GM18868 (cell line): ENCODE measurements around the gene MLN.

Experiments
- ATAC-seq: cut with Tn5 transposase; IDR thresholded peaks from one replicate; pipeline ENCODE4 v1.9.1; 2021; ENCODE audit warnings: mild to moderate bottlenecking, moderate library complexity; ENCODE audit not compliant: unreplicated experiment

MLN gene

GRCh38 chr6:33816911-33817310 is 13.1 kb upstream of the MLN start:
- ATAC-seq = no peak

DNA sequence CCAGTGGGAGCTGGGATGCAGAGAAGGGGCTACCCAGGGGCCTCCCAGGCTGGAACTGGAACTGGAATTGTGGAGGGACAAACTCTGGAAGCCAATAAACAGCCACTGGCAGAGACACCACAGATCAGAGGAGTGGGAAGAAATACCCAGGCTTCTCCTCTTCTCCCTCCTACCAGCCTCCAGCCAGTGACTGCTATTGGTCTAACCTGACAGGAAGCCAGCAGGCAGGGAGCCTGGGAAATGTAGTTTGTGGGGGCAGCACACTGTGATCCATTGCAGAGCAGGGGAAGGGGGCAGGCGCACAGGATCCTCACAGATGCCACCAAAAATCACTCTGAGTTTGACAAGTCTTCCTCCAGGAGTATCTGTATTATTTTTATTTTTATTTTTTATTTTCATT is 12.1 kb upstream of the MLN start:
- ATAC-seq = no peak

DNA sequence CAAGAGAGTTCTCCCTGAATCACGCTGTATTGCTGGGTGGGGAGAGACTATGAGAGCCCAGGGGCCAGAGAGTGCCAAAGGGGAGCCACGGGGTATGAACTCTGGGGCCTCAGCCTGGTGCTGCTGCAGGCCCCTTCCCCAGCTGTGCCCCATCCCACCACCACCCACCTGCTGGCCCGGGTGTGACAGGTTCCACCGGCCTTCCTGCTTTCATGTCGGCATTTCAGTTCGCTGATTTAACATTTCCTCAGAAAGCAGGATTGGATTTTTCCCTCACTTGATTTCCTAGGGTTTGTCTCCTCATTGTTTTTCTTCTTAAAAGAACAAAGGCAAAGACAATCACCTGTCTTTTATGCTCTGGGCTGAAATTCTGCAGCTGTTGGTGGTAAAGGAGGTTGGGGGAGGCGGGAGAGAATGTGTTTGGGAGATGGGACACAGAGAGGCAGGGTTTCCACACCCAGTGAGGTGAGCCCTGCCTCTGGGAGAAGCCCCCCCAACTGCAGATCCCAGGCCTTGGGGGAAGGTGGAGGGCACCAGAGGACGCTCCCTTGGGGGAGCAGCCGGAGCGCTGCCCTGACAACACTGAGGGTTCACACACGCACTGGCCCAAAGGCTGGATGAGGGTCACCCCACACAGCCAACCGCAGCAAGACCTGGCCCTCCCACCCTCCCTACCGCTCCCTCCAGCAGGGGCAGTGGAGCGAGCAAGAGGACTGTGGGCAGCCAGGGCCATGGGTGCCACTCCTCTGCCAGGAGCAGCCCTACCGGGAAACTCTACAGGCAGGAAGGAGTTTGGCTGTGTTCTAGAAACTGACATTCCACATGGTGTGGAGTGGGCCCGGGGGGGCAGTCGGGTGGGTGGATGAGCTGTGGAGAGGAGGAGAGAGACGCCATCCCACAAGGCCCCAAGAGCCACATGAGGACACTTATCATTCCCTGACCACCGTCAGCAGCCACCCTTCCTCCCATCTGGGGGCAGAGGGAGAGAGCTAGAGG is 10.5 kb upstream of the MLN start:
- ATAC-seq = no peak

- ATAC-seq = no peak
Measured at GRCh38 chr6:33813246-33813904, 9.6 kb upstream of the MLN start.

DNA sequence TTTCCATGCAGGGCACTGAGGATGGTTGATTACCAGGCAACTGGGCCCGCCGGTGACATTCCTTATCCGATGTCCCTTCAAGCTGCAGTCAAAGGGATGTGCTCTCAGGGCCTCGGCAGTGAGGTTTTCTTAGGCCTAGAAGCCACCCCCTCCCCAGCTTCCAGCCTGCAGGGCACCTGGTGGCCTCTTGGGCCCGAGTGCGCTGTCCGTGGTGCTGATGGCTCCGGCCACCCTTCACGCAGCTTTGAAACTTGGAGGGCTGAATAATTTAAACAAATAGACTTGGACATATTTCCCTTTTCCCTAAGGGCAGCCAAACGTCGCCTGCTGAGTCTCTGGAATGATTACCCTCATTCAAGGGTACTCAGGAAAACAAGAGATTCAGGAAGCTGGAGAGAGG is 8.9 kb upstream of the MLN start:
- no peak for ATAC-seq

DNA sequence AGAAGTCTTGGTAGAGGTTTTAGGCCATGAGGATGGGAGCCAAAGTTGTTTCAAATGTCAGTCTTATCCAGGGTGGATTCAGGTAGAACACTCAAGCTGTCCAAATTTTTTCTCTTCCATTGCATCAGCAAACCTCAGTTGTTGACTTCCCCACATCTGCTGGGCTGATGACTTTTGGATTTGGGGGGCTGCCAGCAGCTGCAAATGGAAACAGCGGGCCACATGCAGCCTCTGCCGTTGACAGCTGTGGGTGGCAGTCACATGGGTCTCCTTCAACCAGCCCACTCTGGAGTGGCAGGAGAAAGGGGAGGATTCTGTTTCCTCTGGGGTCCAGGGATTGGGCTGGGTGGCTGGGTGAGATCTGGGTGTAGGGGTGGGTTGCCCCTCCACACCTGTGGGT is 5.8 kb upstream of the MLN start:
- ATAC-seq = no peak

DNA sequence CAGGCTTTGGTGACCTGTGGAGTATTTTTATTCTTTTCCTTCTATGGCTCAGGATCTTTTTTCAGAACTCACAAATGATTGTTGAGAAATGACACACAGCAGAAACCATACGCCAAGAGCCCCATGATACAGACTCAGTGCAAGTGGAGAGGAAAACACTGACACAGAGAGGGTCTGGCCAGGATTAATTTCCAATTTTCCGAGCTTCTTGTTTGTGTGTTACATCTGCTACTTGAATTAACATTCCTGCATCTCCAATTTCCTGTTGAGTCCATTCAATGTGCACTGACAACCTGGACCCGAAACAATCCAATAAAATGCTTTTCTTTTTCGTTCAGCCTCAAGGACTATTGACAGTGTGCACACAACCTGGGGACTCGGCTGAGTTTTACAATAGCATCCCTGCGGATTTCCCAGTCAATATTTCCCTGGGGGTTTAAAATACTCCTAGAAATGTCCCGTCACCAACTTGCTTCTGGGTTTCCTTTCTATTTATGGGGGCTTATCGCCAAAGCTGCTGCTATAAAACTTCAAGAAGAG is 4.9 kb upstream of the MLN start:
- ATAC-seq = no peak

- ATAC-seq = no peak
Measured at GRCh38 chr6:33807606-33808005, 3.8 kb upstream of the MLN start.

DNA sequence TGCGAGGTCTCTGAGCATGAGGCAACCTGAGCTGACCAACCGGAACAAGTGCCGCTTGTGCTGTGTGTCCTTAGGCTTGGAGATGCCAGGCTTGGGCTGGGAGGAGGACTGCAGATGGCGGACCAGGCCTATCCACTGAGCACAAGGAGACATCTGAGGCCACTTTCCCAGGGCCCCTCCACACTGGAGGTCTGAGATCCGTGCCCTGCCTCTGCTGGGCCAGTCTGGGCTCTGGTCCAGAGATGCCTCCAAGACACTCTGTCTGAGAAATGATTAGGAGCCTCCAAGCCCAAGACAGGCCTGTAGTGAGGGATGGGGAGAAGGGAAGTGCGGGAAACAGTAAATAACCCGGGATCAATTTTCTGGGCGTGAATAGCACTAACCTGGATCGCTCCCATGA is 3.0 kb upstream of the MLN start:
- no peak for ATAC-seq

GRCh38 chr6:33802186-33802958 is 1.4 kb downstream of the MLN start:
- no peak for ATAC-seq

GRCh38 chr6:33801611-33802010 is 2.2 kb downstream of the MLN start:
- no peak for ATAC-seq

DNA sequence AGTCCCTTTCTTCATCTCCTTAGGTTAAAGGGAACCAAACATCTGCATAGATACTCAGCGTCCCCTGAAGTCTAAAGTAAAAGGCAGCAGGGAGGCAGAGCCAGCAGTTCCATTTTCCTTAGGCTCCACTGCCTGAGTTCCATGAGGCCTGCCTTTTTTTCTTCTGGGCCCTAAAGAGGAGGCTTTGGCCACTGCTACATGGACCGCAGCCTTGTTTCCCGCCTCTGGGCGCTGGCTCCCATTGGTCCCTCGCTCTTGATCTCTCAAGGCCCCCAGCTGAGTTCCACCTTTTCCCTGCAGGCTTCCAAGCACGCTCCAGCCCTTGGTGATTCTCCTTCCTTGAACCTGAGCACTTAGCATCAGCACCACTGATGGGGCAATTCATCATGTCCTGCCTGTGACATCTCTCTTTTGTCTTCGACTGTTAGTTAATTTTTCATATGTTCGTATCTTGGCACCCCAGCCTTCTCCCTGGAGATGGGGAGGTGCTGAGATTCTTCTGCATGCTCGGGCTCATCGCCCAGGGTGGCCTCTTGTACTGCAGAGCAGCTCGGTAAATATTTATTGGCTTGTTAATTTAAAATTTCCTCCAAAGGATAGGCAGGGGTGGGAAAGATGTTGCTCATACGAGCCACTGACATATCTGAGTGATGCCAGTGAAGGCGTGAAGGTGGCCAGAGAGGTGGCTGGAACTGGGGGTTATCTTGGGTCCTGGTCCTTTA is 3.4 kb downstream of the MLN start:
- no peak for ATAC-seq

DNA sequence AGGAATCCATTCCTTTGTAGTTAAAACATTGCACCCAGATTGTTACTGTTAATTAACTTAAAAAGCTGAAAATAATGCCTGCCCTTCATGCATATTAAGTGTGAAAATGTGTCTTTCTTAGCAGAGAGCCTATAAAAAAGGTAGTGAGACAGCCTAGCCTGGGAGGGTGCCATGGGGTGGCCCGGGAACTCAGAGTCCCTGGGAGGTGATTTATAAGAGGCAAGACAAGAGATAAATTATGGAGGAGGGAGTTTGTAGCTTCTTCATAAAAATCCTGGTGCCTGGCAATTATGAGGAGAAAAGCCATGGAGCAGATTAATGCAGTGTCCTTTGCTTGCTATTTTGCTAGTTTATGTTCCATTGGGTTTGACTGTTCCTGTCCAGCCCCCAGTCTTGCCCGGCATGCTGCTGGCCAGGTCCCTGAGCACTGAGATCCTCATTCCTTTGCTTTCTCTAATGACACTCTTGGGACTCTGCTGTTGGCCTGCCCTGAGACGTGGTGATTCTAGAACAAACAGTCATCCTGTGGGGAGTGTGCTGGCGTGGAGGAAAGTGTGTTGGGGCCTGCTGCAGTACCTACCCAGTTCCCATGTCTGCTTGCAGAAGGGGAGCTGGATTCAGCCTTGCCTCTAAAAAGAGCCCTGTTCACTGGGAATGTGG is 4.2 kb downstream of the MLN start:
- no peak for ATAC-seq

- no peak for ATAC-seq
Measured at GRCh38 chr6:33798343-33798848, 5.4 kb downstream of the MLN start.

GRCh38 chr6:33797626-33798342 is 6.0 kb downstream of the MLN start:
- ATAC-seq = no peak

DNA sequence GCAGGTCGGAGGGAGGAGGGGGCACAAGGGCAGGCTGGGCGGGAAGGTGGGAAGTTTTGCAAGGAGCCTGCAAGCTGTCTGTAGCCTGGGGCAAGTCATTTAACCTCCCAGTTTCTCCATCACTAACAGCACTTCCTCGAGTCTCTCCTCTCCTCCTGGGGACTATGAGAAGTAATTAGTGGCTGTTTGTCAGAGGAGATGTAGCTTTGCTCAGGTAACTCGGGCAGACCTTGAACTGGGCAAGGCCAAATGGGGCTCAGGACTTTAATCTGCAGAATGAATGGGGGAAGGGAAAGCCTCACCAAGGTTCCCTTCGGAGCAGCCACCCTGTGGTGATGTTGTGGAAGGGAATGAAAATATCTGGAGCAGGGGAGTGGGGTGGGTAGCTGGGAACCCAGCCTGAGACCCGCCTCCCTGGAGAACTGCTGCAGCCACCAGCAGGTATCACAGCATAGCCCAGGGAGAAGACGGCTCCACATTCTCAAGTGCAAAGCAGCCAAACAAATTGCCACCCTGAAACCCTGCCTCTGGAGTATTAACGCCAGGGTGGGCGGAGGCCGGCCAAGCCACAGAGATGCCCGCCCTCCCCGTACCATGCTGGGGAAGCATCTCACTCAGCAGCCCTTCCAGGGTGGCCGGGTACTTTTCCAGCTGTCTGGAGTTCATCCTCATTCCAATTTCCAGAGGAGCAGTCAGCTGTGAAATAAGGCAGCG is 8.7 kb downstream of the MLN start:
- ATAC-seq = no peak

- no peak for ATAC-seq
Measured at GRCh38 chr6:33792981-33793380, 10.8 kb downstream of the MLN start.

GRCh38 chr6:33791620-33792019 is 12.2 kb downstream of the MLN start:
- ATAC-seq = no peak

DNA sequence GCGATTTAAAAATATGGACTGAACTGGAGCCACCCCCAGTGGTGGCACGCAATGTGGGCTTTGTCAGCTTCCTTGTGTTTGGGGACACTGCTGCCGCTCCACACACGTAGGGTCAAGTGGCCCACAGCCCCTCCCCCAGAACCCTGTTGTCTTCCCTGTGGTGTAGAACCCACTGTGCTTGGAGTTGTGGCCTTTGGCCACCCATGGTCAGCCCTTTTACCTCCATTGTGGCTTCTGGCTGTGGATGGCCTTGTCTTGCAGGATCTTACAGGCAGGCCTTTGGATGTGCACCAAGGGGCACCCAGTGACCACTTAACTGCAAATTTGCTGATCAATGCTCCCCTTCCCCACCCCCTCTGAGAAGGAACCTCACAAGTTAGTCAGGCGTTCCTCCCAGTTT is 12.9 kb downstream of the MLN start:
- ATAC-seq = no peak
